H1 (cell line): ENCODE data around the gene CCS. TPM values are rescaled to one million over a fixed set of nuclear protein-coding genes. Genes with fewer than 3 reads are reported as not detected.

Experiments used
- CTCF ChIA-PET: fragments of 300-600 bp; sonication (Branson Sonifier 250); formaldehyde crosslinking; loops from one replicate; lab custom pipeline; 2021; ENCODE audit not compliant: partially characterized antibody; lab: Charles Lee
- POLR2A ChIA-PET: fragments of 300-600 bp; sonication (Branson Sonifier 250); formaldehyde crosslinking; loops from one replicate; lab custom pipeline; 2021; ENCODE audit warnings: inconsistent platforms; ENCODE audit not compliant: partially characterized antibody; lab: Charles Lee
- DNase-seq, 2 experiments: peaks; one replicate each; pipeline versions ENCODE4 v3.0.0 to v3.0.0-alpha.2; 2010 to 2022; ENCODE audit warnings: low spot score in 2 of 2, low read depth in 1 of 2, mixed read lengths in 1 of 2
- FAIRE-seq: peaks from 2 replicates; lab custom pipeline; 2011; peaks lifted over from hg19 to GRCh38; lab: Jason Lieb, UNC
- H2AFZ ChIP-seq: 2 replicates; pipeline ENCODE4 v1.8.1; 2012; ENCODE audit warnings: low read length, inconsistent platforms
- H2AK5ac ChIP-seq: 2 replicates; pipeline ENCODE4 v1.6.1; 2013; ENCODE audit warnings: low read depth, low read length
- H2BK120ac ChIP-seq: replicated peaks from 2 replicates; pipeline ENCODE3; 2013; ENCODE audit warnings: low read depth, low read length, inconsistent platforms
- H2BK12ac ChIP-seq: 2 replicates; pipeline ENCODE4 v1.6.1; 2013; ENCODE audit warnings: low read depth, low read length
- H2BK15ac ChIP-seq: 2 replicates; pipeline ENCODE4 v1.6.1; 2013; ENCODE audit warnings: low read length
- H2BK20ac ChIP-seq: 2 replicates; pipeline ENCODE4 v1.6.1; 2013; ENCODE audit warnings: low read length
- H2BK5ac ChIP-seq: 2 replicates; pipeline ENCODE4 v1.6.1; 2013; ENCODE audit warnings: low read depth, low read length
- H3K14ac ChIP-seq: 2 replicates; pipeline ENCODE4 v1.6.1; 2013; ENCODE audit warnings: inconsistent platforms; ENCODE audit not compliant: insufficient read length
- H3K18ac ChIP-seq: 2 replicates; pipeline ENCODE4 v1.6.1; 2013; ENCODE audit warnings: low read length; ENCODE audit errors: extremely low read depth
- H3K23ac ChIP-seq: 2 replicates; pipeline ENCODE4 v1.6.1; 2013; ENCODE audit warnings: inconsistent platforms; ENCODE audit not compliant: insufficient read length
- H3K23me2 ChIP-seq: 2 replicates; pipeline ENCODE4 v1.6.1; 2013; ENCODE audit warnings: low read depth, low read length
- H3K27ac ChIP-seq: 2 replicates; pipeline ENCODE4 v1.6.1; 2011; ENCODE audit warnings: low read depth, low read length, inconsistent platforms
- H3K27me3 ChIP-seq, 4 experiments: replicated peaks in 1 of 4; 1 replicate in 1 of 4; 2 replicates in 3 of 4; pipeline versions ENCODE4 v1.6.1 to v1.8.1; 2011 to 2013; ENCODE audit warnings: low read length in 3 of 4, mild to moderate bottlenecking in 3 of 4, inconsistent platforms in 2 of 4, mixed read lengths in 2 of 4, moderate library complexity in 1 of 4; ENCODE audit not compliant: control insufficient read depth in 3 of 4, insufficient read depth in 3 of 4; ENCODE audit errors: extremely low read depth in 1 of 4
- H3K36me3 ChIP-seq, 4 experiments: 2 replicates each; pipeline versions ENCODE4 v1.6.1 to v1.8.1; 2011 to 2013; ENCODE audit warnings: mild to moderate bottlenecking in 4 of 4, low read length in 3 of 4, moderate library complexity in 2 of 4, control low read depth in 1 of 4, inconsistent platforms in 1 of 4; ENCODE audit not compliant: insufficient read depth in 4 of 4, control insufficient read depth in 2 of 4
- H3K4ac ChIP-seq: replicated peaks from 2 replicates; pipeline ENCODE3; 2013; ENCODE audit warnings: low read length, low read depth, mixed read lengths, inconsistent platforms; ENCODE audit not compliant: insufficient read length
- H3K4me1 ChIP-seq, 4 experiments: replicated peaks in 1 of 4; 1 replicate in 1 of 4; 2 replicates in 3 of 4; pipeline versions ENCODE4 v1.6.1 to v1.8.1; 2011 to 2013; ENCODE audit warnings: low read length in 3 of 4, inconsistent platforms in 2 of 4, mixed read lengths in 1 of 4; ENCODE audit not compliant: insufficient read depth in 4 of 4, control insufficient read depth in 3 of 4
- H3K4me2 ChIP-seq, 2 experiments: 2 replicates each; pipeline versions ENCODE4 v1.6.1 to v1.8.1; 2011 to 2013; ENCODE audit warnings: low read depth in 2 of 2, low read length in 2 of 2, control low read depth in 1 of 2, inconsistent platforms in 1 of 2, mild to moderate bottlenecking in 1 of 2; ENCODE audit not compliant: insufficient read depth in 1 of 2
- H3K4me3 ChIP-seq, 4 experiments: fragments of 200-600, 300-600 bp in 1 of 4; sonication (generic), shearing (Covaris generic), sonication (Bioruptor Twin) in 1 of 4; 2 replicates each; pipeline versions ENCODE4 v1.5.1 to v1.8.1; 2011 to 2016; ENCODE audit warnings: low read length in 4 of 4, low read depth in 3 of 4, control low read depth in 2 of 4, inconsistent platforms in 2 of 4, mild to moderate bottlenecking in 2 of 4, mixed read lengths in 1 of 4, moderate library complexity in 1 of 4; ENCODE audit not compliant: insufficient read depth in 2 of 4; ENCODE audit errors: extremely low read depth in 1 of 4
- H3K56ac ChIP-seq: replicated peaks from 2 replicates; pipeline ENCODE3; 2013; ENCODE audit warnings: low read depth, mild to moderate bottlenecking, mixed read lengths, low read length, inconsistent platforms; ENCODE audit not compliant: insufficient read length
- H3K79me1 ChIP-seq: 2 replicates; pipeline ENCODE4 v1.6.1; 2013; ENCODE audit warnings: low read depth, low read length, control low read depth
- H3K79me2 ChIP-seq, 2 experiments: 2 replicates each; pipeline versions ENCODE4 v1.6.1 to v1.8.1; 2012 to 2013; ENCODE audit warnings: low read length in 2 of 2, mild to moderate bottlenecking in 2 of 2, inconsistent platforms in 1 of 2; ENCODE audit not compliant: insufficient read depth in 2 of 2, control insufficient read depth in 1 of 2
- H3K9ac ChIP-seq, 4 experiments: replicated peaks in 1 of 4; 1 replicate in 1 of 4; 2 replicates in 3 of 4; pipeline versions ENCODE4 v1.6.1 to v1.8.1; 2011 to 2013; ENCODE audit warnings: low read depth in 3 of 4, low read length in 3 of 4, control low read depth in 2 of 4, mild to moderate bottlenecking in 2 of 4, moderate library complexity in 2 of 4, inconsistent platforms in 1 of 4; ENCODE audit errors: extremely low read depth in 1 of 4
- H3K9me3 ChIP-seq, 2 experiments: 2 replicates each; pipeline versions ENCODE4 v1.6.1 to v1.8.1; 2012 to 2013; ENCODE audit warnings: mild to moderate bottlenecking in 2 of 2, moderate library complexity in 2 of 2, control low read depth in 1 of 2, inconsistent platforms in 1 of 2, low read depth in 1 of 2, low read length in 1 of 2, mixed read lengths in 1 of 2; ENCODE audit not compliant: insufficient read depth in 2 of 2
- H4K20me1 ChIP-seq, 2 experiments: replicated peaks in 1 of 2; 2 replicates each; pipeline versions ENCODE3 to v1.8.1; 2011 to 2013; ENCODE audit warnings: inconsistent platforms in 2 of 2, low read length in 2 of 2, mild to moderate bottlenecking in 1 of 2; ENCODE audit not compliant: insufficient read depth in 2 of 2, control insufficient read depth in 1 of 2
- H4K5ac ChIP-seq: 2 replicates; pipeline ENCODE4 v1.6.1; 2013; ENCODE audit warnings: low read length, low read depth, mixed read lengths, inconsistent platforms; ENCODE audit not compliant: insufficient read length
- H4K8ac ChIP-seq: 2 replicates; pipeline ENCODE4 v1.8.0; 2013; ENCODE audit warnings: mild to moderate bottlenecking, moderate library complexity, low read length, inconsistent platforms; ENCODE audit not compliant: insufficient read depth; ENCODE audit errors: extremely low read depth
- H4K91ac ChIP-seq: replicated peaks from 2 replicates; pipeline ENCODE3; 2013; ENCODE audit warnings: low read length, mixed read lengths, inconsistent platforms; ENCODE audit not compliant: insufficient read length
- BACH1 ChIP-seq: IDR thresholded peaks from 2 replicates; pipeline ENCODE4 v1.6.1; 2012; ENCODE audit warnings: low read length, improper control_type of control experiment
- CBX5 ChIP-seq: fragments of 300-800, 300-1000 bp; sonication (generic); IDR thresholded peaks from 2 replicates; pipeline ENCODE4 v1.7.1; 2016; ENCODE audit warnings: antibody characterized with exemption, low read length, low read depth
- CREB1 ChIP-seq: IDR thresholded peaks from 2 replicates; pipeline ENCODE4 v1.6.1; 2012; ENCODE audit warnings: inconsistent platforms
- CTBP2 ChIP-seq: IDR thresholded peaks from 2 replicates; pipeline ENCODE4 v1.7.0; 2011; ENCODE audit warnings: borderline replicate concordance, mild to moderate bottlenecking, moderate library complexity, mixed read lengths, low read length; ENCODE audit not compliant: insufficient read depth, insufficient read length
- E2F6 ChIP-seq: IDR thresholded peaks from 2 replicates; pipeline ENCODE4 v1.6.1; 2012; ENCODE audit warnings: inconsistent platforms
- HDAC6 ChIP-seq: IDR thresholded peaks from one replicate; pipeline ENCODE4 v1.7.1; 2012; ENCODE audit warnings: low read depth, mild to moderate bottlenecking, inconsistent platforms, low read length, moderate library complexity
- MAFK ChIP-seq: IDR thresholded peaks from 2 replicates; pipeline ENCODE4 v1.6.1; 2012; ENCODE audit warnings: low read depth, mild to moderate bottlenecking, improper control_type of control experiment, low read length
- POLR2A ChIP-seq, 2 experiments: IDR thresholded peaks; 1 replicate in 1 of 2; 2 replicates in 1 of 2; pipeline ENCODE4 v1.6.1; 2011; ENCODE audit warnings: low read depth in 2 of 2, low read length in 2 of 2, mild to moderate bottlenecking in 2 of 2; ENCODE audit errors: control extremely low read depth in 1 of 2
- RAD21 ChIP-seq, 2 experiments: IDR thresholded peaks in 1 of 2; conservative IDR thresholded peaks in 1 of 2; 2 replicates each; pipeline ENCODE4 v1.6.1; 2011; ENCODE audit warnings: low read depth in 2 of 2, low read length in 2 of 2, improper control_type of control experiment in 1 of 2, inconsistent platforms in 1 of 2, mild to moderate bottlenecking in 1 of 2, moderate library complexity in 1 of 2
- SIRT6 ChIP-seq: IDR thresholded peaks from one replicate; pipeline ENCODE4 v1.7.1; 2012; ENCODE audit warnings: low read length, inconsistent platforms
- SP2 ChIP-seq: IDR thresholded peaks from 2 replicates; pipeline ENCODE4 v1.6.1; 2012; ENCODE audit warnings: mild to moderate bottlenecking, low read length, inconsistent platforms
- TAF1 ChIP-seq: IDR thresholded peaks from 2 replicates; pipeline ENCODE4 v1.6.1; 2011; ENCODE audit warnings: mild to moderate bottlenecking, low read depth, low read length
- WGBS, 2 experiments: shearing (Covaris generic) in 1 of 2; methylation state at CpG; one replicate each; pipeline versions ENCODE4 v1.1.6 to v1.1.7; 2013 to 2015; ENCODE audit warnings: low lambda C conversion rate in 2 of 2, mixed read lengths in 2 of 2, inconsistent platforms in 1 of 2, low coverage in 1 of 2, missing lambda C conversion rate in 1 of 2; ENCODE audit not compliant: insufficient replicate concordance in 2 of 2, insufficient coverage in 1 of 2, insufficient read length in 1 of 2; ENCODE audit errors: extremely low coverage in 1 of 2, missing lambda C conversion rate in 1 of 2; 5-methylcytosine and 5-hydroxymethylcytosine counted together
- polyA plus RNA-seq, 7 experiments: library from polyadenylated mRNA; depleted of rRNA in 3 of 7; stranded (reverse) in 5 of 7; unstranded in 2 of 7; fragments of >200 nt in 5 of 7; fragments of 200-250 nt in 2 of 7; gene quantifications; 1 replicate in 5 of 7; 2 replicates in 1 of 7; 4 replicates in 1 of 7; pipeline versions ENCODE4 v1.2.1 to v1.2.3, GENCODE V29; 2011 to 2013; ENCODE audit warnings: missing spikeins in 2 of 7, mixed read lengths in 2 of 7
- total RNA-seq: library from RNA; stranded (reverse); fragmentation: NEBNext Ultra II Directional; extraction: Animal tissue kit (Norgen Biotek cat#: 25700); gene quantifications from 2 replicates; pipeline ENCODE4 v1.2.1, GENCODE V29; 2021

The CCS gene
- total and polyA plus RNA-seq, 2 of the 8 experiments (the other 6 are each of a cell fraction or from before 2014, with no cell fraction given) = 37.1 to 37.7 TPM

- no peaks in the 10 kb centered on the region for H3K36me3 ChIP-seq
- peak within 1 kb of the TSS; percentile 63 to 89 (median 74); a peak in 6 of 7 replicates for H3K9ac ChIP-seq
- no peak within 1 kb of the TSS for H2BK20ac ChIP-seq
- peak within 1 kb of the TSS; percentile 60 for H3K18ac ChIP-seq
- H3K27ac ChIP-seq = no peak within 1 kb of the TSS
- H3K14ac ChIP-seq = no peak within 1 kb of the TSS
- peaks cover 0 to 17% (median 11%) of the 10 kb centered on the region in 4 experiments; a peak in 6 of 7 replicates for H3K4me1 ChIP-seq
- H4K91ac ChIP-seq = peak within 1 kb of the TSS; percentile 13
- no peak for FAIRE-seq
- peak within 1 kb of the TSS; percentile 90 for H4K8ac ChIP-seq
- no peaks in the 10 kb centered on the region for H3K9me3 ChIP-seq
- WGBS, 2 experiments = 1% methylated on average over 45 of the region's 71 CpGs; no CpG with 5 or more reads in 1 of the 2 experiments
- peaks cover 5% of the 10 kb centered on the region; the same call in 1 of the 2 replicates for H3K79me1 ChIP-seq
- H2BK12ac ChIP-seq = no peak within 1 kb of the TSS
- peak within 1 kb of the TSS; percentile 67 for H4K5ac ChIP-seq
- peak within 1 kb of the TSS; percentile 71 to 84 (median 79) for H3K4me3 ChIP-seq
- no peak within 1 kb of the TSS for H3K23ac ChIP-seq
- H3K27me3 ChIP-seq = no peaks in the 10 kb centered on the region
- no peak within 1 kb of the TSS; the same call in 1 of the 2 replicates for H2AK5ac ChIP-seq
- POLR2A ChIA-PET = interaction anchor here (0.8 to 7.9 kb wide), 21 partner anchors 11 to 299 kb away, joined by 3 to 54 read pairs (median 7); partner anchors contain the start of genes BBS1, CTSF, DPP3 and NPAS4
- peaks cover 3% of the 10 kb centered on the region; the same call in 1 of the 2 replicates for H3K23me2 ChIP-seq
- H2BK5ac ChIP-seq = no peak within 1 kb of the TSS; the same call in 1 of the 2 replicates
- H3K4ac ChIP-seq = peak within 1 kb of the TSS; percentile 82
- DNase-seq = peak; percentile 85 to 95
- H3K4me2 ChIP-seq = peak within 1 kb of the TSS; percentile 50 to 72
- CTCF ChIA-PET = interaction anchor here (0.7 to 2.4 kb wide), 8 partner anchors 16 to 67 kb away, joined by 3 to 6 read pairs (median 4); partner anchors contain the start of genes CCDC87 and CCS
- peaks cover 0 to 2% of the 10 kb centered on the region in 2 experiments for H4K20me1 ChIP-seq
- no peak within 1 kb of the TSS; the same call in 1 of the 2 replicates for H2AFZ ChIP-seq
- H3K56ac ChIP-seq = no peak within 1 kb of the TSS
- no peak within 1 kb of the TSS for H2BK120ac ChIP-seq
- H3K79me2 ChIP-seq = no peaks in the 10 kb centered on the region; a peak in 1 of 4 replicates
- no peak within 1 kb of the TSS for H2BK15ac ChIP-seq
- TF ChIP-seq BACH1 (peak; percentile 88), HDAC6 (no peak), MAFK (no peak), SIRT6 (no peak), POLR2A (IDR thresholded peaks at IDR 0.05; ENCODE audit: control extremely low read depth in 1 of 2, low read depth in 2 of 2, low read length in 2 of 2) (peak in 1 of 2 experiments; percentile 59; a peak in 1 of 3 replicates), CREB1 (peak; percentile 31; the same call in 1 of the 2 replicates), RAD21 (IDR thresholded peaks at IDR 0.05 in 1 of 2, conservative IDR thresholded peaks at IDR 0.05 in 1 of 2; ENCODE audit: low read depth in 2 of 2, low read length in 2 of 2) (no peak), TAF1 (peak; percentile 40; the same call in 1 of the 2 replicates), SP2 (peak; percentile 56), CTBP2 (no peak), E2F6 (no peak), CBX5 (no peak)
These were observed 47.2 kb upstream of the CCS start, which contains the start of gene ZDHHC24 for GRCh38 chr11:66545701-66546367. Gene ZDHHC24, minus strand, starts transcription at chr11:66546048. Its CDS starts 45 bp downstream, at chr11:66546003.
